H9 (cell line): Measurements from ENCODE around the gene HLA-DMA. TPM values are rescaled to one million over a fixed set of nuclear protein-coding genes. Genes with fewer than 3 reads are reported as not detected.

Experiments used
- DNase-seq: peaks from one replicate; pipeline ENCODE4 v3.0.0-alpha.2; 2017
- H2AFZ ChIP-seq: one replicate; pipeline ENCODE4 v1.6.1; 2013; ENCODE audit warnings: mild to moderate bottlenecking, low read length, control low read depth, moderate library complexity
- H2AK5ac ChIP-seq: 2 replicates; pipeline ENCODE4 v1.6.1; 2013; ENCODE audit warnings: low read length, control low read depth, mixed read lengths; ENCODE audit not compliant: insufficient read length
- H2BK120ac ChIP-seq: one replicate; pipeline ENCODE4 v1.6.1; 2013; ENCODE audit warnings: low read depth, mild to moderate bottlenecking, low read length, control low read depth, inconsistent platforms; ENCODE audit not compliant: poor library complexity, severe bottlenecking
- H2BK12ac ChIP-seq: 2 replicates; pipeline ENCODE4 v1.6.1; 2013; ENCODE audit warnings: low read length, control low read depth, mixed read lengths, low read depth; ENCODE audit not compliant: insufficient read length
- H2BK15ac ChIP-seq: 2 replicates; pipeline ENCODE4 v1.6.1; 2013; ENCODE audit warnings: low read depth, low read length, control low read depth
- H2BK20ac ChIP-seq: one replicate; pipeline ENCODE4 v1.6.1; 2013; ENCODE audit warnings: low read depth, mild to moderate bottlenecking, low read length, control low read depth, inconsistent platforms; ENCODE audit not compliant: poor library complexity, severe bottlenecking
- H2BK5ac ChIP-seq: 2 replicates; pipeline ENCODE4 v1.6.1; 2013; ENCODE audit warnings: low read length, control low read depth, mixed read lengths; ENCODE audit not compliant: insufficient read length
- H3K14ac ChIP-seq: 2 replicates; pipeline ENCODE4 v1.6.1; 2013; ENCODE audit warnings: low read length, control low read depth; ENCODE audit not compliant: insufficient read depth
- H3K18ac ChIP-seq: 2 replicates; pipeline ENCODE4 v1.6.1; 2013; ENCODE audit warnings: low read depth, mild to moderate bottlenecking, mixed read lengths, low read length, control low read depth; ENCODE audit not compliant: insufficient read length
- H3K23ac ChIP-seq: 2 replicates; pipeline ENCODE4 v1.6.1; 2013; ENCODE audit warnings: low read length, control low read depth, mixed read lengths, low read depth; ENCODE audit not compliant: insufficient read length
- H3K23me2 ChIP-seq: 2 replicates; pipeline ENCODE4 v1.6.1; 2013; ENCODE audit warnings: low read depth, mild to moderate bottlenecking, mixed read lengths, low read length, control low read depth; ENCODE audit not compliant: insufficient read length, poor library complexity, severe bottlenecking
- H3K27ac ChIP-seq: 2 replicates; pipeline ENCODE4 v1.5.1; 2013; ENCODE audit warnings: low read length, control low read depth, mixed read lengths, low read depth; ENCODE audit not compliant: insufficient read length
- H3K27me3 ChIP-seq: 2 replicates; pipeline ENCODE4 v1.6.1; 2013; ENCODE audit warnings: low read length, control low read depth, inconsistent platforms; ENCODE audit not compliant: insufficient read depth
- H3K4ac ChIP-seq: 2 replicates; pipeline ENCODE4 v1.6.1; 2013; ENCODE audit warnings: low read depth, mild to moderate bottlenecking, control low read depth, inconsistent platforms, low read length, moderate library complexity
- H3K4me1 ChIP-seq: 2 replicates; pipeline ENCODE4 v1.6.1; 2013; ENCODE audit warnings: low read length, control low read depth, inconsistent platforms; ENCODE audit not compliant: insufficient read depth
- H3K4me2 ChIP-seq: 2 replicates; pipeline ENCODE4 v1.6.1; 2013; ENCODE audit warnings: low read length, control low read depth, mixed read lengths; ENCODE audit not compliant: insufficient read length, insufficient read depth
- H3K56ac ChIP-seq: 2 replicates; pipeline ENCODE4 v1.6.1; 2013; ENCODE audit warnings: low read depth, mild to moderate bottlenecking, mixed read lengths, low read length, control low read depth; ENCODE audit not compliant: insufficient read length
- H3K79me1 ChIP-seq: 2 replicates; pipeline ENCODE4 v1.6.1; 2013; ENCODE audit warnings: low read depth, mild to moderate bottlenecking, moderate library complexity, low read length, control low read depth, inconsistent platforms; ENCODE audit not compliant: insufficient read depth, poor library complexity, severe bottlenecking
- H3K79me2 ChIP-seq: 2 replicates; pipeline ENCODE4 v1.6.1; 2013; ENCODE audit warnings: low read length, control low read depth, inconsistent platforms; ENCODE audit not compliant: insufficient read depth
- H3K9ac ChIP-seq: 2 replicates; pipeline ENCODE4 v1.6.1; 2013; ENCODE audit warnings: low read length, control low read depth, mixed read lengths; ENCODE audit not compliant: insufficient read length; ENCODE audit errors: extremely low read depth
- H3K9me3 ChIP-seq: one replicate; pipeline ENCODE4 v1.6.1; 2013; ENCODE audit warnings: low read depth, low read length, inconsistent platforms; ENCODE audit not compliant: control insufficient read depth
- H3T11ph ChIP-seq: one replicate; pipeline ENCODE4 v1.6.1; 2013; ENCODE audit warnings: mild to moderate bottlenecking, low read length, control low read depth, inconsistent platforms
- H4K20me1 ChIP-seq: one replicate; pipeline ENCODE4 v1.6.1; 2013; ENCODE audit not compliant: control insufficient read depth, insufficient read length, insufficient read depth
- H4K5ac ChIP-seq: 2 replicates; pipeline ENCODE4 v1.6.1; 2013; ENCODE audit warnings: low read depth, mild to moderate bottlenecking, mixed read lengths, low read length, control low read depth; ENCODE audit not compliant: insufficient read length
- H4K8ac ChIP-seq: replicated peaks from 2 replicates; pipeline ENCODE4 v1.6.1; 2013; ENCODE audit warnings: low read length, control low read depth, mixed read lengths, low read depth; ENCODE audit not compliant: insufficient read length
- H4K91ac ChIP-seq: 2 replicates; pipeline ENCODE4 v1.6.1; 2013; ENCODE audit warnings: low read depth, mild to moderate bottlenecking, moderate library complexity, mixed read lengths, low read length, control low read depth; ENCODE audit not compliant: insufficient read length
- H3K27ac Mint-ChIP-seq, 3 experiments: 2 replicates in 2 of 3; 3 replicates in 1 of 3; pipeline ENCODE4 v1.8.0; 2020 to 2021; ENCODE audit warnings: mixed read lengths in 3 of 3, mild to moderate bottlenecking in 1 of 3, moderate library complexity in 1 of 3
- H3K27me3 Mint-ChIP-seq: 2 replicates; pipeline ENCODE4 v1.8.0; 2021; ENCODE audit warnings: low read depth, mild to moderate bottlenecking, moderate library complexity, mixed read lengths
- H3K36me3 Mint-ChIP-seq, 3 experiments: 2 replicates in 2 of 3; 3 replicates in 1 of 3; pipeline ENCODE4 v1.8.0; 2020 to 2021; ENCODE audit warnings: low read depth in 3 of 3, mixed read lengths in 3 of 3; ENCODE audit not compliant: insufficient read depth in 1 of 3
- H3K4me1 Mint-ChIP-seq, 2 experiments: 2 replicates each; pipeline ENCODE4 v1.8.0; 2020; ENCODE audit warnings: mixed read lengths in 2 of 2
- H3K4me3 Mint-ChIP-seq, 2 experiments: 2 replicates in 1 of 2; 3 replicates in 1 of 2; pipeline ENCODE4 v1.8.0; 2020 to 2021; ENCODE audit warnings: mild to moderate bottlenecking in 2 of 2, mixed read lengths in 2 of 2, moderate library complexity in 1 of 2
- H3K9me3 Mint-ChIP-seq, 2 experiments: 2 replicates in 1 of 2; 3 replicates in 1 of 2; pipeline ENCODE4 v1.8.0; 2020; ENCODE audit warnings: mild to moderate bottlenecking in 2 of 2, mixed read lengths in 2 of 2, moderate library complexity in 1 of 2
- WGBS: extraction: QIAGEN DNeasy Blood & Tissue Kit; methylation state at CpG from one replicate; pipeline ENCODE4 v1.1.7; 2013; ENCODE audit warnings: missing lambda C conversion rate, low lambda C conversion rate, mixed read lengths; ENCODE audit not compliant: insufficient read length; ENCODE audit errors: extremely low coverage; 5-methylcytosine and 5-hydroxymethylcytosine counted together
- total RNA-seq: library from RNA; stranded (reverse); gene quantifications from 2 replicates; pipeline ENCODE4 v1.2.1, GENCODE V29; 2021
- TF ChIP-seq, protein P1 (sequence below): fragments of 200-600 bp; sonication (generic); conservative IDR thresholded peaks from 3 replicates; pipeline ENCODE4 v1.8.0; 2021; ENCODE audit warnings: antibody characterized with exemption, mild to moderate bottlenecking

HLA-DMA gene
- total RNA-seq, 1 experiment from 2014 or later = 7.5 TPM

GRCh38 chr6:32933661-32934085, 19.2 kb downstream of the HLA-DMA start:
- Histone ChIP-seq H4K5ac (no peak overlapping the region), H3K79me2 (no peaks in the 10 kb centered on the region), H3T11ph (no peak overlapping the region), H2AFZ (no peak overlapping the region), H4K8ac (no peak overlapping the region), H3K79me1 (no peaks in the 10 kb centered on the region), H3K9ac (no peak overlapping the region), H3K27ac (no peak overlapping the region), H3K9me3 (no peaks in the 10 kb centered on the region), H2BK12ac (no peak overlapping the region), H3K27me3 (no peaks in the 10 kb centered on the region), H3K23me2 (no peaks in the 10 kb centered on the region), H3K56ac (no peak overlapping the region), H2BK20ac (no peak overlapping the region), H2AK5ac (no peak overlapping the region), H3K4me1 (no peaks in the 10 kb centered on the region), H2BK5ac (no peak overlapping the region), H3K4me2 (no peak overlapping the region), H3K4ac (no peak overlapping the region), H3K18ac (no peak overlapping the region), H2BK120ac (no peak overlapping the region), H4K20me1 (peaks cover 2% of the 10 kb centered on the region), H4K91ac (no peak overlapping the region), H3K14ac (no peak overlapping the region), H2BK15ac (no peak overlapping the region), H3K23ac (no peak overlapping the region)
- no CpG with 5 or more reads among the region's 3 CpGs for WGBS
- H3K27ac Mint-ChIP-seq = no peak overlapping the region
- H3K4me1 Mint-ChIP-seq = no peaks in the 10 kb centered on the region
- peak; percentile 66 for DNase-seq
- H3K36me3 Mint-ChIP-seq = no peaks in the 10 kb centered on the region
- H3K4me3 Mint-ChIP-seq = no peak overlapping the region
- H3K9me3 Mint-ChIP-seq = no peaks in the 10 kb centered on the region
- TF ChIP-seq, protein P1, sequence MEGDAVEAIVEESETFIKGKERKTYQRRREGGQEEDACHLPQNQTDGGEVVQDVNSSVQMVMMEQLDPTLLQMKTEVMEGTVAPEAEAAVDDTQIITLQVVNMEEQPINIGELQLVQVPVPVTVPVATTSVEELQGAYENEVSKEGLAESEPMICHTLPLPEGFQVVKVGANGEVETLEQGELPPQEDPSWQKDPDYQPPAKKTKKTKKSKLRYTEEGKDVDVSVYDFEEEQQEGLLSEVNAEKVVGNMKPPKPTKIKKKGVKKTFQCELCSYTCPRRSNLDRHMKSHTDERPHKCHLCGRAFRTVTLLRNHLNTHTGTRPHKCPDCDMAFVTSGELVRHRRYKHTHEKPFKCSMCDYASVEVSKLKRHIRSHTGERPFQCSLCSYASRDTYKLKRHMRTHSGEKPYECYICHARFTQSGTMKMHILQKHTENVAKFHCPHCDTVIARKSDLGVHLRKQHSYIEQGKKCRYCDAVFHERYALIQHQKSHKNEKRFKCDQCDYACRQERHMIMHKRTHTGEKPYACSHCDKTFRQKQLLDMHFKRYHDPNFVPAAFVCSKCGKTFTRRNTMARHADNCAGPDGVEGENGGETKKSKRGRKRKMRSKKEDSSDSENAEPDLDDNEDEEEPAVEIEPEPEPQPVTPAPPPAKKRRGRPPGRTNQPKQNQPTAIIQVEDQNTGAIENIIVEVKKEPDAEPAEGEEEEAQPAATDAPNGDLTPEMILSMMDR = peak; percentile 88
- peaks cover 25% of the 10 kb centered on the region for H3K27me3 Mint-ChIP-seq
